Measurements from ENCODE around the gene CNTN1. TPM values are rescaled to one million over a fixed set of nuclear protein-coding genes. Genes with fewer than 3 reads are reported as not detected.

Gene CNTN1
- polyA plus RNA-seq, 1 donor from 2014 or later: 101 TPM

GRCh38 chr12:40643506-40643905 is 48.7 kb upstream of the CNTN1 start (continued):
- TF ChIP-seq SMC3 (conservative IDR thresholded peaks at IDR 0.05; ENCODE audit: poor library complexity): no peak

- Histone ChIP-seq H3K4me3 (ENCODE audit: low read length) (no peak overlapping the region), H3F3A (ENCODE audit: insufficient read depth, low read length, poor library complexity, severe bottlenecking) (no peaks in the 10 kb centered on the region), H3K9ac (ENCODE audit: low read length) (no peak overlapping the region), H3K79me2 (replicated peaks; ENCODE audit: insufficient read depth, low read length) (no peaks in the 10 kb centered on the region), H3K36me3 (ENCODE audit: insufficient read depth, low read length) (no peaks in the 10 kb centered on the region), H3K27me3 (ENCODE audit: insufficient read depth, low read depth, low read length) (no peaks in the 10 kb centered on the region), H3K27ac (ENCODE audit: low read length) (no peak overlapping the region), H4K20me1 (ENCODE audit: insufficient read depth) (no peaks in the 10 kb centered on the region), H3K4me2 (ENCODE audit: low read length) (no peak overlapping the region), H3K9me3 (ENCODE audit: low read length) (no peaks in the 10 kb centered on the region), H3K9me2 (ENCODE audit: insufficient read depth, low read length) (no peaks in the 10 kb centered on the region), H2AFZ (ENCODE audit: low read depth, low read length) (no peak overlapping the region)
- no peak for TF ChIP-seq MXI1 (conservative IDR thresholded peaks at IDR 0.05; ENCODE audit: poor library complexity, severe bottlenecking)
- TF ChIP-seq SMC3 (conservative IDR thresholded peaks at IDR 0.05; ENCODE audit: poor library complexity): no peak
- TF ChIP-seq REST (IDR thresholded peaks at IDR 0.05; ENCODE audit: borderline replicate concordance): no peak
- no peak for TF ChIP-seq CTCF (IDR thresholded peaks at IDR 0.05; ENCODE audit: poor library complexity, severe bottlenecking)
- no peak for TF ChIP-seq POLR2AphosphoS5 (IDR thresholded peaks at IDR 0.05)
- no peak for TF ChIP-seq EZH2 (IDR thresholded peaks at IDR 0.05; ENCODE audit: borderline replicate concordance, insufficient read depth, low read length, poor library complexity, severe bottlenecking)
- no peak for TF ChIP-seq TAF1 (IDR thresholded peaks at IDR 0.05; ENCODE audit: low read depth)
- no peak for TF ChIP-seq RAD21 (conservative IDR thresholded peaks at IDR 0.05)
- TF ChIP-seq EP300 (conservative IDR thresholded peaks at IDR 0.05; ENCODE audit: poor library complexity, severe bottlenecking): no peak
These were observed 48.3 kb upstream of the CNTN1 start for GRCh38 chr12:40643976-40644375.

DNA sequence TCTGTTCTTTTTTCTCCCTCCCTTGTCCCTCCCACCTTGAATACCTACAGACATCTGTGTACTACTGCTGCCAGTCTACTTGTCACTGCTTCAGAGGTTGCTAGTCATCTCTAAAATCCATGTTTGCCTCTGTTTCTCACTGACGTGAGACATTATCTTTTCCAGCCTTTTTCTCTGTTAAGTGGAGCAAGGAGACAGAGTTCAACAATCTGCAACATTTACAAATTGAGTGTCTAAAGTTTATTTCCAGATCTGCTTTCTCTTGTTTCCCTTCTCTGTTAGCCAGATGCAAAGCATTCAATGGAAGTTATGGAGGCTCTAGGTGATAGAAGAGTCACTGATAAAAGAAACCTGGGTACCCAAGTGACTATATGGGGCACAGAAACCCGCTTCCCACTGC is 47.5 kb upstream of the CNTN1 start:
- H3K9me3 ChIP-seq (ENCODE audit: low read length): no peaks in the 10 kb centered on the region
- no peaks in the 10 kb centered on the region for H4K20me1 ChIP-seq (ENCODE audit: insufficient read depth)
- TF ChIP-seq EP300 (conservative IDR thresholded peaks at IDR 0.05; ENCODE audit: poor library complexity, severe bottlenecking): no peak
- TF ChIP-seq REST (IDR thresholded peaks at IDR 0.05; ENCODE audit: borderline replicate concordance): no peak
- no peak for TF ChIP-seq CTCF (IDR thresholded peaks at IDR 0.05; ENCODE audit: poor library complexity, severe bottlenecking)
- TF ChIP-seq MXI1 (conservative IDR thresholded peaks at IDR 0.05; ENCODE audit: poor library complexity, severe bottlenecking): no peak
- TF ChIP-seq EZH2 (IDR thresholded peaks at IDR 0.05; ENCODE audit: borderline replicate concordance, insufficient read depth, low read length, poor library complexity, severe bottlenecking): no peak
- no peak for TF ChIP-seq TAF1 (IDR thresholded peaks at IDR 0.05; ENCODE audit: low read depth)
- TF ChIP-seq RAD21 (conservative IDR thresholded peaks at IDR 0.05): no peak
- no peak for TF ChIP-seq POLR2AphosphoS5 (IDR thresholded peaks at IDR 0.05)
- TF ChIP-seq SMC3 (conservative IDR thresholded peaks at IDR 0.05; ENCODE audit: poor library complexity): no peak
- H3K27me3 ChIP-seq (ENCODE audit: insufficient read depth, low read depth, low read length): no peaks in the 10 kb centered on the region
- H3F3A ChIP-seq (ENCODE audit: insufficient read depth, low read length, poor library complexity, severe bottlenecking): no peaks in the 10 kb centered on the region
- H3K4me2 ChIP-seq (ENCODE audit: low read length): no peak overlapping the region
- no peak overlapping the region for H2AFZ ChIP-seq (ENCODE audit: low read depth, low read length)
- no peak overlapping the region for H3K27ac ChIP-seq (ENCODE audit: low read length)
- no peak overlapping the region for H3K4me3 ChIP-seq (ENCODE audit: low read length)
- H3K9me2 ChIP-seq (ENCODE audit: insufficient read depth, low read length): no peaks in the 10 kb centered on the region
- H3K9ac ChIP-seq (ENCODE audit: low read length): no peak overlapping the region
- H3K79me2 ChIP-seq (replicated peaks; ENCODE audit: insufficient read depth, low read length): no peaks in the 10 kb centered on the region
- no peaks in the 10 kb centered on the region for H3K36me3 ChIP-seq (ENCODE audit: insufficient read depth, low read length)

Data from neural cell (in vitro differentiated cells).